GM06990 (cell line): ENCODE data around the gene RANBP17.

Experiments used
- DNase-seq: peaks from one replicate; pipeline ENCODE4 v3.0.0-alpha.2; 2011; ENCODE audit not compliant: insufficient read length; ENCODE audit errors: extremely low read depth
- H3K27me3 ChIP-seq: replicated peaks from 2 replicates; pipeline ENCODE4 v1.6.0; 2011; ENCODE audit warnings: low read length; ENCODE audit not compliant: control insufficient read depth, insufficient read depth
- H3K36me3 ChIP-seq: 2 replicates; pipeline ENCODE4 v1.5.1; 2011; ENCODE audit warnings: low read length; ENCODE audit not compliant: control insufficient read depth, insufficient read depth
- H3K4me3 ChIP-seq: replicated peaks from 2 replicates; pipeline ENCODE4 v1.5.1; 2011; ENCODE audit warnings: low read depth, mild to moderate bottlenecking, control low read depth, low read length
- CTCF ChIP-seq: IDR thresholded peaks from 2 replicates; pipeline ENCODE4 v1.5.1; 2011; ENCODE audit warnings: low read length, control low read depth, mild to moderate bottlenecking, inconsistent platforms; ENCODE audit not compliant: insufficient read depth, poor library complexity, severe bottlenecking

RANBP17 gene

GRCh38 chr5:171264843-171265242, 403.0 kb downstream of the RANBP17 start:
- H3K27me3 ChIP-seq: no peaks in the 10 kb centered on the region
- no peaks in the 10 kb centered on the region for H3K36me3 ChIP-seq
- TF ChIP-seq CTCF: no peak
- no peak for DNase-seq
- H3K4me3 ChIP-seq: no peak overlapping the region

GRCh38 chr5:171268700-171269620, 407.1 kb downstream of the RANBP17 start:
- Histone ChIP-seq H3K27me3 (0 out of 2 replicates have a peak, but pooled peaks cover 1% of the 10 kb centered on the region), H3K36me3 (no peaks in the 10 kb centered on the region), H3K4me3 (no peak overlapping the region)
- TF ChIP-seq CTCF: no peak
- DNase-seq: no peak

- no peak overlapping the region for H3K4me3 ChIP-seq
- 0 out of 2 replicates have a peak, but pooled peaks cover 1% of the 10 kb centered on the region for H3K27me3 ChIP-seq
- no peak for TF ChIP-seq CTCF
- no peaks in the 10 kb centered on the region for H3K36me3 ChIP-seq
- no peak for DNase-seq
These were observed 407.9 kb downstream of the RANBP17 start for GRCh38 chr5:171269717-171270116.

GRCh38 chr5:171270136-171270535, 408.3 kb downstream of the RANBP17 start:
- Histone ChIP-seq H3K36me3 (no peaks in the 10 kb centered on the region), H3K4me3 (no peak overlapping the region), H3K27me3 (0 out of 2 replicates have a peak, but pooled peaks cover 1% of the 10 kb centered on the region)
- DNase-seq: no peak
- TF ChIP-seq CTCF: no peak

- TF ChIP-seq CTCF: no peak
- DNase-seq: no peak
- Histone ChIP-seq H3K36me3 (no peaks in the 10 kb centered on the region), H3K27me3 (0 out of 2 replicates have a peak, but pooled peaks cover 1% of the 10 kb centered on the region), H3K4me3 (no peak overlapping the region)
These were observed 410.0 kb downstream of the RANBP17 start for GRCh38 chr5:171271798-171272197.
